Lower leg skin (tissue), 3 donors: ENCODE data around the gene RNF213.

Experiments
- CTCF ChIP-seq, 3 donors: fragments of 450-650 bp; IDR thresholded peaks; one replicate each; pipeline ENCODE4 v1.5.1; 2016; ENCODE audit warnings: antibody characterized with exemption in 3 of 3, mild to moderate bottlenecking in 3 of 3, moderate library complexity in 2 of 3
- POLR2A ChIP-seq, 2 donors: fragments of 450-650 bp; IDR thresholded peaks; one replicate each; pipeline ENCODE4 v1.6.1; 2016 to 2017; ENCODE audit warnings: antibody characterized with exemption in 2 of 2, mild to moderate bottlenecking in 1 of 2, moderate library complexity in 1 of 2

- TF ChIP-seq CTCF (IDR thresholded peaks at IDR 0.05) (no peak), POLR2A (IDR thresholded peaks at IDR 0.05) (no peak)
Measured at GRCh38 chr17:80295559-80295958, 34.9 kb downstream of the RNF213 start.
